ENCODE measurements around the gene ACSBG1. TPM values are rescaled to one million over a fixed set of nuclear protein-coding genes. Genes with fewer than 3 reads are reported as not detected.

The ACSBG1 gene
- total and polyA plus RNA-seq, 10 of the 15 experiments (the other 5 are each of a cell fraction or from before 2014, with no cell fraction given), result 0.11 to 0.75 (median 0.42) TPM

GRCh38 chr15:78280319-78281072, 46.1 kb upstream of the ACSBG1 start:
- no peak overlapping the region for H3K4me3 ChIP-seq
- H3K79me2 ChIP-seq (ENCODE audit: control insufficient read depth, insufficient read depth, low read length), result no peaks in the 10 kb centered on the region
- SMC1A ChIA-PET (ENCODE audit: uncharacterized antibody, unreplicated experiment), result no interaction called here
- in situ Hi-C loops (cut with MboI) (no loop called here), intact Hi-C loops (cut with micrococcal nuclease; ENCODE audit: unreplicated experiment) (no loop called here)
- DNase-seq (ENCODE audit: low read depth, low spot score), result no peak
- ATAC-seq, result no peak
- H2AFZ ChIP-seq (ENCODE audit: control insufficient read depth, low read depth, low read length), result no peak overlapping the region
- no peaks in the 10 kb centered on the region for H3K9me3 ChIP-seq (replicated peaks; ENCODE audit: control insufficient read depth, insufficient read depth, low read length)
- POLR2A ChIA-PET, result interaction anchor here (1.4 kb wide), 1 partner anchor 19 kb away, joined by 4 read pairs; the partner anchor contains the start of gene SKIC8
- no peak overlapping the region for H3K27ac ChIP-seq (ENCODE audit: control insufficient read depth, insufficient read depth)
- no peaks in the 10 kb centered on the region for H3K27me3 ChIP-seq (replicated peaks in 1 of 2; ENCODE audit: control insufficient read depth in 2 of 2, insufficient read depth in 2 of 2, low read length in 1 of 2)
- H3K36me3 ChIP-seq (ENCODE audit: control insufficient read depth in 2 of 2, insufficient read depth in 2 of 2, low read length in 1 of 2), result peaks cover 4 to 26% of the 10 kb centered on the region in 2 experiments; a peak in 3 of 4 replicates
- FAIRE-seq, result no peak
- H3K9ac ChIP-seq (ENCODE audit: control insufficient read depth, insufficient read depth, low read length), result no peak overlapping the region
- TF ChIP-seq PAX8 (IDR thresholded peaks at IDR 0.05), result no peak
- TF ChIP-seq, protein P1, sequence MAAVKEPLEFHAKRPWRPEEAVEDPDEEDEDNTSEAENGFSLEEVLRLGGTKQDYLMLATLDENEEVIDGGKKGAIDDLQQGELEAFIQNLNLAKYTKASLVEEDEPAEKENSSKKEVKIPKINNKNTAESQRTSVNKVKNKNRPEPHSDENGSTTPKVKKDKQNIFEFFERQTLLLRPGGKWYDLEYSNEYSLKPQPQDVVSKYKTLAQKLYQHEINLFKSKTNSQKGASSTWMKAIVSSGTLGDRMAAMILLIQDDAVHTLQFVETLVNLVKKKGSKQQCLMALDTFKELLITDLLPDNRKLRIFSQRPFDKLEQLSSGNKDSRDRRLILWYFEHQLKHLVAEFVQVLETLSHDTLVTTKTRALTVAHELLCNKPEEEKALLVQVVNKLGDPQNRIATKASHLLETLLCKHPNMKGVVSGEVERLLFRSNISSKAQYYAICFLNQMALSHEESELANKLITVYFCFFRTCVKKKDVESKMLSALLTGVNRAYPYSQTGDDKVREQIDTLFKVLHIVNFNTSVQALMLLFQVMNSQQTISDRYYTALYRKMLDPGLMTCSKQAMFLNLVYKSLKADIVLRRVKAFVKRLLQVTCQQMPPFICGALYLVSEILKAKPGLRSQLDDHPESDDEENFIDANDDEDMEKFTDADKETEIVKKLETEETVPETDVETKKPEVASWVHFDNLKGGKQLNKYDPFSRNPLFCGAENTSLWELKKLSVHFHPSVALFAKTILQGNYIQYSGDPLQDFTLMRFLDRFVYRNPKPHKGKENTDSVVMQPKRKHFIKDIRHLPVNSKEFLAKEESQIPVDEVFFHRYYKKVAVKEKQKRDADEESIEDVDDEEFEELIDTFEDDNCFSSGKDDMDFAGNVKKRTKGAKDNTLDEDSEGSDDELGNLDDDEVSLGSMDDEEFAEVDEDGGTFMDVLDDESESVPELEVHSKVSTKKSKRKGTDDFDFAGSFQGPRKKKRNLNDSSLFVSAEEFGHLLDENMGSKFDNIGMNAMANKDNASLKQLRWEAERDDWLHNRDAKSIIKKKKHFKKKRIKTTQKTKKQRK (IDR thresholded peaks at IDR 0.05; ENCODE audit: low read depth, low read length), result no peak
- 92% methylated on average over 13 of the region's 13 CpGs for WGBS (ENCODE audit: insufficient coverage, insufficient replicate concordance, low lambda C conversion rate, missing lambda C conversion rate)
- H3K4me1 ChIP-seq (ENCODE audit: control insufficient read depth, insufficient read depth, low read length), result no peaks in the 10 kb centered on the region
- H3K4me2 ChIP-seq (ENCODE audit: control insufficient read depth, insufficient read depth), result no peak overlapping the region
- CTCF ChIA-PET, result interaction anchor here (0.6 to 1.8 kb wide), 3 partner anchors 12 to 37 kb away, joined by 3 to 4 read pairs (median 4); partner anchors contain the start of gene SKIC8
- no peaks in the 10 kb centered on the region for H4K20me1 ChIP-seq (ENCODE audit: control insufficient read depth, insufficient read depth)
- RAD21 ChIA-PET (ENCODE audit: unreplicated experiment), result no interaction called here
- BruUV-seq (replicated peaks), result no TSS peak

Data from GM12878 (cell line).